HG02763 (cell line): ENCODE measurements around the gene FKBP5.
"Not testable (repeated sequence)": the region's sequence is repeated elsewhere in the genome, so short reads cannot be mapped to it uniquely, and the experiment has no call there.

Experiments
- ATAC-seq: cut with Tn5 transposase; IDR thresholded peaks from one replicate; pipeline ENCODE4 v1.9.1; 2021; ENCODE audit warnings: mild to moderate bottlenecking, moderate library complexity; ENCODE audit not compliant: unreplicated experiment

The FKBP5 gene

DNA sequence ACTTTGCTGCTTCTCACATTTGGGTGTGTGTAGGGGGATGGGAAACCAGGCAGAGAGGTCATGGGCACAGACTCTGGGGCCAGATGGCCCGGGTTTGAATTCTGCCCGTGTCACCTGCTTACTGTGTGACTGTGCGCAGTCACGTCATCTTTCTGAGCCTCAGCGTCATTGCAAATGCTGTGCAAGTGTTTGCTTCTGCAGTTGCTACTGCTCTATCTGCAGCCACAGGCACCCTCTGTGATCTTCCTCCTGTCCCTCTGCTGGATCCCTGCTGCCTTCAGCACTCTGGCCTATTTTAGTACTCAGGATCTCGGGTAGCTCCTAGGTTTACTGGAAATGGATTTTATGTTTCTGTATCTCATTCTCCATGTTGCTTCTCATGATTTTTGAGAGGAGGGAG, 135.4 kb downstream of the FKBP5 start:
- ATAC-seq: no peak

GRCh38 chr6:35552285-35552917, 136.3 kb downstream of the FKBP5 start:
- ATAC-seq: no peak

- no peak for ATAC-seq
Measured at GRCh38 chr6:35550437-35550836, 138.3 kb downstream of the FKBP5 start.

DNA sequence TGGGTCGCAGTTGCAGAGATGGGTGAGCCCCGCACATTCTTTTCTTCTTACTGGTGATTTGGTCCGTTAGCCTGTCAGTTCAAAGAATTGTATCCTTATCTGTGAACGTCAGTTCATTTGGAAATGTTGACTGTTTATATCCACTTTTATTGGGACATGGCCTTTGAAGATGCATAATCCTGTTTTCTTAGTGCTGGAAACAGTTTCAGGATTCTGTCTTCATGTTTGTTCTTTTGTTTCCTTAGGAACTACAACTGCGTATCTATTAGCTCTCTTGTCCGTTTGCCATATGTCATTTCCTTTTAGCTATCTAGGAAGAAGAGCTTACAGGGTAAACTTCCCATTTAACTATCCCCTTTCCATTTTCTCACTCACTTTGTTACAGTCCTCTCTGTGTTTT, 141.0 kb downstream of the FKBP5 start:
- no peak for ATAC-seq

DNA sequence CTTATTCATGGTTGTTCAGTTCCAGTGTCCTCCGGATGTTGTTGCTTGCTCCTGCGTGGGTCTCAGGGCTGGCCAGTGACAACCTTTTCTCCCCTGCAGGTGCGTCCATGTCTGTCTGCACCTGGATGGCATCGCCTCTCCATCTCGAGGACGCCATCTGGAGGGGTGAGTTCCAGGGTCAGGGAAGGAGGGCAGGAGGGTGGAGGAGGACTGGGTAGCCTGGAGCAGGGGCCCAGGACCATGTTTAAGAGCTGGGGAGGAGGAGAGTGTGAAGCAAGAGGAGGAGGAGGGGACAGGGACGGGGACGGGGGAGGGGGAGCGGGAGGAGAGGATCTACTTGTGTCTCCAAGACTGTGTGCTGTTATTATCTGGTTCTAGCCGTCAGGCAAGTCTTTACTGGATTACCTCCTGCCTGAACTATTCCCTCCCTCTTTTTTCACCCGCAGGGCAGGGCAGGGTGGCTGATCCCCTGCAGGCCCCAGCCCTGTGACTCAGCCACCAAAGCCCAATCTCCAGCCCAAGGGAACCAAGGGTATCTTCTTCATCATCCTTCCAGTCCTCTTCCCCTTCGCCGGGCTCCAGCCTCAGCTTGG, 143.8 kb downstream of the FKBP5 start:
- no peak for ATAC-seq

- ATAC-seq: no peak
Measured at GRCh38 chr6:35543459-35544193, 145.1 kb downstream of the FKBP5 start.

- ATAC-seq: no peak
Measured at GRCh38 chr6:35541836-35542235, 146.9 kb downstream of the FKBP5 start.

- no peak for ATAC-seq
Measured at GRCh38 chr6:35539223-35539622, 149.5 kb downstream of the FKBP5 start.

DNA sequence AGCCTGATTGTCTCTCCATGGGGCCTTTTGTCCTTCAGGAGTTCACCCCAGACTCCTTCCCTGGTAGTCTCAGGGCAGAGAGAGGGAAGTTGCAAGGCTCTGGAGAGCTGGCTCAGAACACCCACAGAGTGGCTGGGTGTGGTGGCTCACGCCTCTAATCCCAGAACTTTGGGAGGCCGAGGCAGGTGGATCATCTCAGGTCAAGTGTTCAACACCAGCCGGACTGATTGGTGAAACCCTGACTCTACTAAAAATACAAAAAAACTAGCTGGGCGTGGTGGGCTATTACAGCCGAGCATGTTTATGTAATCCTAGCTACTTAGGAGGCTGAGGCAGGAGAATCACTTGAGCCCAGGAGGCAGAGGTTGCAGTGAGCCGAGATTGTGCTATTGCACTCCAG, 152.9 kb downstream of the FKBP5 start:
- ATAC-seq: not testable (repeated sequence)

DNA sequence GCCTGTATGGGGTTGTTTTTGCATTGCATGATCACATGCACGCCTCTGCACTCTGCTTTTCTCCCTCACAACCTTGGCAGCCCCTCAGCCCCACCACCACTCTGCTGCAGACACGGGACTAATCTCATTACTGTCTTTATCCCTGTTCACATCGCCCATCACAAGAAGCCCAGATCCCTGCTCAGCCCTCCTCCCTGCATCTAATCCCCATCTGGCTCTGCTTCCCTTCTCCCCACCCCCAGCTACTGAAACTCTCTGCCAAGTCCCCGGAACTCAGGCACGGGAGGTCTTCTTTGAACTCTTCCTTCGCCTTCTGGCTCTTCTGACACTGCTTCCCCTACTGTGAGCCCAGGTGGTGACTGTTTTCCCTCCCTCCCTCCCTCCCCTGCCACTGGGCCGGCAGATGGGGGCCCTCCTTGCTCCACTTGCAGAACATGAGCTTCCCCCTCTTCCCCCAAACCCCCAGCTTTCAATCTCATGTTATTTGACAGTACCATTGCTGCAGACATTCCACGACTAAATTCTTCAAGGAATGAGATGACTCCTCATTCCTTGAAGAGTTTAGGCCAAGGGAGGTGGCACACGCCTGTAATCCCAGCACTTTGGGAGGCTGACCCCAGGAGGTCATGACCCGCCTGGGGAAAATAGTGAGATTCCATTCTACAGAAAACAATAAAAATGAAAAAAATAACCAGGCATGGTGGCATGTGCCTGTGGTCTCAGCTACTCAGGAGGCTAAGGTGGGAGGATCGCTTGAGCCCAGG, 154.1 kb downstream of the FKBP5 start:
- no peak for ATAC-seq

GRCh38 chr6:35533981-35534380, 154.7 kb downstream of the FKBP5 start:
- ATAC-seq: no peak

DNA sequence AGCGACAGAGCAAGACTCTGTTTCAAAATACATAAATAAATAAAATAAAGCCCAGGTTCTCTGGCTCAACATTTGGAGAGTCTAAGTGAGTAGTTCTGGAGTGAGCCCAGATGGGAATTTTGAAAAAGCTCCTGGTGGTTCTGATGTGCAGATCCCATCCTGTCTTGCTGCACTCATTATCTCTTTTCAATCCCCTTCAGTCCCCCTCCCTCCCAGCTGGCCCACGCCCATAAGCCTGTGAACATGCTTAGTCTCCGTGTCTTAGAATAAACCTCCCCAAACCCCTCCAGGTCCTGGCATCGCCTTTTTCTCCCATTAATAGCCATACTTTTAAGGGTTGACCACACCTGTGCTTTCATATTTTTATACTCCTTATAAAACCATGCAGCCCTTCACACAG, 156.6 kb downstream of the FKBP5 start:
- ATAC-seq: no peak

DNA sequence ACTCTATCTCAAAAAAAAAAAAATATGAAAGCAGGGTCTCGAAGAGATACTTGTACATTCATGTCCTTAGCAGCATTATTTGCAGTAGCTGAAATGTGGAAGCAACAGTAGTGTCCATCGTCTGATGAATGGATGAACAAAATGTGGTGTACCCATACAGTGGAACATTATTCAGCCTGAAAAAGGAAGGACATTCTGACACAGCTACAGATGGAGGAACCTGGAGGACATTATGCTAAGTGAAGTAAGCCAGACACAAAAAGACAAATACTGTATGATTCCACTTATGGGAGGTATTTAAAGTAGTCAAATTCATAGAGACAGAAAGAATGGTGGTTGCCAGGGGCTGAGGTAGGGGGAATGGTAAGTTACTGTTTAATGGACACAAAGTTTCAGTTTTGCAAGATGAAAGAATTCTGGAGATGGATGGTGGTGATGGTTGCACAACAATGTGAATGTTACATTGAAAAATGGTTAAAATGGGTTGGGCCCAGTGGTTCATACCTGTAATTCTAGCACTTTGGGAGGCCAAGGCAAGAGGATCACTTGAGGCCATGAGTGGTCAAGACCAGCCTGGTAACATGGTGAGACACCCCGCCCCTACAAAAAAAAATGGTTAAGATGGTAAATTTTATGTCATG, 164.2 kb downstream of the FKBP5 start:
- no peak for ATAC-seq
